ENCODE data around the gene DDA1.

GRCh38 chr19:17337675-17338432 is 28.5 kb downstream of the DDA1 start:
- TF ChIP-seq CTCF (IDR thresholded peaks at IDR 0.05) (no peak), POLR2A (IDR thresholded peaks at IDR 0.05) (no peak)

Measured in adrenal gland (tissue), 5 donors.